H9 (cell line): ENCODE measurements around the gene FDX2. TPM values are rescaled to one million over a fixed set of nuclear protein-coding genes. Genes with fewer than 3 reads are reported as not detected.

Source experiments
- DNase-seq: peaks from one replicate; pipeline ENCODE4 v3.0.0-alpha.2; 2017
- H2AFZ ChIP-seq: one replicate; pipeline ENCODE4 v1.6.1; 2013; ENCODE audit warnings: mild to moderate bottlenecking, low read length, control low read depth, moderate library complexity
- H2AK5ac ChIP-seq: 2 replicates; pipeline ENCODE4 v1.6.1; 2013; ENCODE audit warnings: low read length, control low read depth, mixed read lengths; ENCODE audit not compliant: insufficient read length
- H2BK120ac ChIP-seq: one replicate; pipeline ENCODE4 v1.6.1; 2013; ENCODE audit warnings: low read depth, mild to moderate bottlenecking, low read length, control low read depth, inconsistent platforms; ENCODE audit not compliant: poor library complexity, severe bottlenecking
- H2BK12ac ChIP-seq: 2 replicates; pipeline ENCODE4 v1.6.1; 2013; ENCODE audit warnings: low read length, control low read depth, mixed read lengths, low read depth; ENCODE audit not compliant: insufficient read length
- H2BK15ac ChIP-seq: 2 replicates; pipeline ENCODE4 v1.6.1; 2013; ENCODE audit warnings: low read depth, low read length, control low read depth
- H2BK20ac ChIP-seq: one replicate; pipeline ENCODE4 v1.6.1; 2013; ENCODE audit warnings: low read depth, mild to moderate bottlenecking, low read length, control low read depth, inconsistent platforms; ENCODE audit not compliant: poor library complexity, severe bottlenecking
- H2BK5ac ChIP-seq: 2 replicates; pipeline ENCODE4 v1.6.1; 2013; ENCODE audit warnings: low read length, control low read depth, mixed read lengths; ENCODE audit not compliant: insufficient read length
- H3K14ac ChIP-seq: 2 replicates; pipeline ENCODE4 v1.6.1; 2013; ENCODE audit warnings: low read length, control low read depth; ENCODE audit not compliant: insufficient read depth
- H3K18ac ChIP-seq: 2 replicates; pipeline ENCODE4 v1.6.1; 2013; ENCODE audit warnings: low read depth, mild to moderate bottlenecking, mixed read lengths, low read length, control low read depth; ENCODE audit not compliant: insufficient read length
- H3K23ac ChIP-seq: 2 replicates; pipeline ENCODE4 v1.6.1; 2013; ENCODE audit warnings: low read length, control low read depth, mixed read lengths, low read depth; ENCODE audit not compliant: insufficient read length
- H3K23me2 ChIP-seq: 2 replicates; pipeline ENCODE4 v1.6.1; 2013; ENCODE audit warnings: low read depth, mild to moderate bottlenecking, mixed read lengths, low read length, control low read depth; ENCODE audit not compliant: insufficient read length, poor library complexity, severe bottlenecking
- H3K27ac ChIP-seq: 2 replicates; pipeline ENCODE4 v1.5.1; 2013; ENCODE audit warnings: low read length, control low read depth, mixed read lengths, low read depth; ENCODE audit not compliant: insufficient read length
- H3K27me3 ChIP-seq: 2 replicates; pipeline ENCODE4 v1.6.1; 2013; ENCODE audit warnings: low read length, control low read depth, inconsistent platforms; ENCODE audit not compliant: insufficient read depth
- H3K4ac ChIP-seq: 2 replicates; pipeline ENCODE4 v1.6.1; 2013; ENCODE audit warnings: low read depth, mild to moderate bottlenecking, control low read depth, inconsistent platforms, low read length, moderate library complexity
- H3K4me1 ChIP-seq: 2 replicates; pipeline ENCODE4 v1.6.1; 2013; ENCODE audit warnings: low read length, control low read depth, inconsistent platforms; ENCODE audit not compliant: insufficient read depth
- H3K4me2 ChIP-seq: 2 replicates; pipeline ENCODE4 v1.6.1; 2013; ENCODE audit warnings: low read length, control low read depth, mixed read lengths; ENCODE audit not compliant: insufficient read length, insufficient read depth
- H3K56ac ChIP-seq: 2 replicates; pipeline ENCODE4 v1.6.1; 2013; ENCODE audit warnings: low read depth, mild to moderate bottlenecking, mixed read lengths, low read length, control low read depth; ENCODE audit not compliant: insufficient read length
- H3K79me1 ChIP-seq: 2 replicates; pipeline ENCODE4 v1.6.1; 2013; ENCODE audit warnings: low read depth, mild to moderate bottlenecking, moderate library complexity, low read length, control low read depth, inconsistent platforms; ENCODE audit not compliant: insufficient read depth, poor library complexity, severe bottlenecking
- H3K79me2 ChIP-seq: 2 replicates; pipeline ENCODE4 v1.6.1; 2013; ENCODE audit warnings: low read length, control low read depth, inconsistent platforms; ENCODE audit not compliant: insufficient read depth
- H3K9ac ChIP-seq: 2 replicates; pipeline ENCODE4 v1.6.1; 2013; ENCODE audit warnings: low read length, control low read depth, mixed read lengths; ENCODE audit not compliant: insufficient read length; ENCODE audit errors: extremely low read depth
- H3K9me3 ChIP-seq: one replicate; pipeline ENCODE4 v1.6.1; 2013; ENCODE audit warnings: low read depth, low read length, inconsistent platforms; ENCODE audit not compliant: control insufficient read depth
- H3T11ph ChIP-seq: one replicate; pipeline ENCODE4 v1.6.1; 2013; ENCODE audit warnings: mild to moderate bottlenecking, low read length, control low read depth, inconsistent platforms
- H4K20me1 ChIP-seq: one replicate; pipeline ENCODE4 v1.6.1; 2013; ENCODE audit not compliant: control insufficient read depth, insufficient read length, insufficient read depth
- H4K5ac ChIP-seq: 2 replicates; pipeline ENCODE4 v1.6.1; 2013; ENCODE audit warnings: low read depth, mild to moderate bottlenecking, mixed read lengths, low read length, control low read depth; ENCODE audit not compliant: insufficient read length
- H4K8ac ChIP-seq: replicated peaks from 2 replicates; pipeline ENCODE4 v1.6.1; 2013; ENCODE audit warnings: low read length, control low read depth, mixed read lengths, low read depth; ENCODE audit not compliant: insufficient read length
- H4K91ac ChIP-seq: 2 replicates; pipeline ENCODE4 v1.6.1; 2013; ENCODE audit warnings: low read depth, mild to moderate bottlenecking, moderate library complexity, mixed read lengths, low read length, control low read depth; ENCODE audit not compliant: insufficient read length
- H3K27ac Mint-ChIP-seq, 3 experiments: 2 replicates in 2 of 3; 3 replicates in 1 of 3; pipeline ENCODE4 v1.8.0; 2020 to 2021; ENCODE audit warnings: mixed read lengths in 3 of 3, mild to moderate bottlenecking in 1 of 3, moderate library complexity in 1 of 3
- H3K27me3 Mint-ChIP-seq: 2 replicates; pipeline ENCODE4 v1.8.0; 2021; ENCODE audit warnings: low read depth, mild to moderate bottlenecking, moderate library complexity, mixed read lengths
- H3K36me3 Mint-ChIP-seq, 3 experiments: 2 replicates in 2 of 3; 3 replicates in 1 of 3; pipeline ENCODE4 v1.8.0; 2020 to 2021; ENCODE audit warnings: low read depth in 3 of 3, mixed read lengths in 3 of 3; ENCODE audit not compliant: insufficient read depth in 1 of 3
- H3K4me1 Mint-ChIP-seq, 2 experiments: 2 replicates each; pipeline ENCODE4 v1.8.0; 2020; ENCODE audit warnings: mixed read lengths in 2 of 2
- H3K4me3 Mint-ChIP-seq, 2 experiments: 2 replicates in 1 of 2; 3 replicates in 1 of 2; pipeline ENCODE4 v1.8.0; 2020 to 2021; ENCODE audit warnings: mild to moderate bottlenecking in 2 of 2, mixed read lengths in 2 of 2, moderate library complexity in 1 of 2
- H3K9me3 Mint-ChIP-seq, 2 experiments: 2 replicates in 1 of 2; 3 replicates in 1 of 2; pipeline ENCODE4 v1.8.0; 2020; ENCODE audit warnings: mild to moderate bottlenecking in 2 of 2, mixed read lengths in 2 of 2, moderate library complexity in 1 of 2
- WGBS: extraction: QIAGEN DNeasy Blood & Tissue Kit; methylation state at CpG from one replicate; pipeline ENCODE4 v1.1.7; 2013; ENCODE audit warnings: missing lambda C conversion rate, low lambda C conversion rate, mixed read lengths; ENCODE audit not compliant: insufficient read length; ENCODE audit errors: extremely low coverage; 5-methylcytosine and 5-hydroxymethylcytosine counted together
- total RNA-seq: library from RNA; stranded (reverse); gene quantifications from 2 replicates; pipeline ENCODE4 v1.2.1, GENCODE V29; 2021
- TF ChIP-seq, protein P1 (sequence below): fragments of 200-600 bp; sonication (generic); conservative IDR thresholded peaks from 3 replicates; pipeline ENCODE4 v1.8.0; 2021; ENCODE audit warnings: antibody characterized with exemption, mild to moderate bottlenecking

FDX2 gene
- total RNA-seq, 1 experiment from 2014 or later, result 27.7 TPM

GRCh38 chr19:10279737-10280442, 35.9 kb downstream of the FDX2 start:
- Histone ChIP-seq H3K27ac (no peak overlapping the region), H3K9ac (no peak overlapping the region), H3K18ac (no peak overlapping the region), H3K4ac (no peak overlapping the region), H4K5ac (no peak overlapping the region), H3K14ac (no peak overlapping the region), H3K23me2 (no peaks in the 10 kb centered on the region), H3K4me1 (no peaks in the 10 kb centered on the region), H3K56ac (no peak overlapping the region), H3K4me2 (no peak overlapping the region), H2BK15ac (no peak overlapping the region), H3K23ac (no peak overlapping the region), H3K9me3 (no peaks in the 10 kb centered on the region), H2BK20ac (no peak overlapping the region), H3K79me2 (no peaks in the 10 kb centered on the region), H2BK12ac (no peak overlapping the region), H2BK120ac (no peak overlapping the region), H4K8ac (no peak overlapping the region), H4K20me1 (no peaks in the 10 kb centered on the region), H3K79me1 (no peaks in the 10 kb centered on the region), H4K91ac (no peak overlapping the region), H2AFZ (no peak overlapping the region), H2AK5ac (no peak overlapping the region), H3T11ph (no peak overlapping the region), H2BK5ac (no peak overlapping the region), H3K27me3 (no peaks in the 10 kb centered on the region)
- TF ChIP-seq, protein P1, sequence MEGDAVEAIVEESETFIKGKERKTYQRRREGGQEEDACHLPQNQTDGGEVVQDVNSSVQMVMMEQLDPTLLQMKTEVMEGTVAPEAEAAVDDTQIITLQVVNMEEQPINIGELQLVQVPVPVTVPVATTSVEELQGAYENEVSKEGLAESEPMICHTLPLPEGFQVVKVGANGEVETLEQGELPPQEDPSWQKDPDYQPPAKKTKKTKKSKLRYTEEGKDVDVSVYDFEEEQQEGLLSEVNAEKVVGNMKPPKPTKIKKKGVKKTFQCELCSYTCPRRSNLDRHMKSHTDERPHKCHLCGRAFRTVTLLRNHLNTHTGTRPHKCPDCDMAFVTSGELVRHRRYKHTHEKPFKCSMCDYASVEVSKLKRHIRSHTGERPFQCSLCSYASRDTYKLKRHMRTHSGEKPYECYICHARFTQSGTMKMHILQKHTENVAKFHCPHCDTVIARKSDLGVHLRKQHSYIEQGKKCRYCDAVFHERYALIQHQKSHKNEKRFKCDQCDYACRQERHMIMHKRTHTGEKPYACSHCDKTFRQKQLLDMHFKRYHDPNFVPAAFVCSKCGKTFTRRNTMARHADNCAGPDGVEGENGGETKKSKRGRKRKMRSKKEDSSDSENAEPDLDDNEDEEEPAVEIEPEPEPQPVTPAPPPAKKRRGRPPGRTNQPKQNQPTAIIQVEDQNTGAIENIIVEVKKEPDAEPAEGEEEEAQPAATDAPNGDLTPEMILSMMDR, result no peak
- H3K27me3 Mint-ChIP-seq, result peaks cover 3% of the 10 kb centered on the region
- no CpG with 5 or more reads among the region's 5 CpGs for WGBS
- H3K4me3 Mint-ChIP-seq, result no peak overlapping the region; a peak in 1 of 5 replicates
- H3K36me3 Mint-ChIP-seq, result peaks cover 0 to under 1% (median 0%) of the 10 kb centered on the region in 3 experiments; a peak in 1 of 7 replicates
- DNase-seq, result no peak
- H3K4me1 Mint-ChIP-seq, result peaks cover 0 to 12% of the 10 kb centered on the region in 2 experiments; a peak in 2 of 4 replicates
- no peak overlapping the region; a peak in 1 of 7 replicates for H3K27ac Mint-ChIP-seq
- no peaks in the 10 kb centered on the region for H3K9me3 Mint-ChIP-seq
